ENCODE results near the gene ANKRD63. TPM values are rescaled to one million over a fixed set of nuclear protein-coding genes. Genes with fewer than 3 reads are reported as not detected.

ANKRD63 gene
- total and polyA plus RNA-seq, 2 donors (not counting 1 experiment from before 2014, with no cell fraction given) = not detected

GRCh38 chr15:40259021-40259420, 23.8 kb downstream of the ANKRD63 start:
- no peak for DNase-seq (ENCODE audit: low read depth in 2 of 2)
- Histone ChIP-seq H3K9ac (ENCODE audit: insufficient read depth, low read length) (no peak overlapping the region), H3K9me3 (ENCODE audit: control insufficient read depth, insufficient read depth, low read depth, low read length) (no peaks in the 10 kb centered on the region), H3K79me2 (ENCODE audit: control insufficient read depth, insufficient read depth, low read length) (no peaks in the 10 kb centered on the region), H3K4me1 (ENCODE audit: control insufficient read depth, extremely low read depth, insufficient read depth, low read length) (no peaks in the 10 kb centered on the region), H3K27ac (ENCODE audit: insufficient read depth, low read length) (no peak overlapping the region), H3K4me2 (ENCODE audit: extremely low read depth, insufficient read depth, low read length) (no peak overlapping the region), H3K4me3 (replicated peaks in 1 of 4; ENCODE audit: control extremely low read depth in 1 of 4, insufficient read depth in 1 of 4, low read depth in 3 of 4, low read length in 4 of 4) (no peak overlapping the region), H2AFZ (ENCODE audit: low read length) (no peak overlapping the region), H3K36me3 (ENCODE audit: control insufficient read depth, insufficient read depth, low read length) (no peaks in the 10 kb centered on the region), H4K20me1 (ENCODE audit: control insufficient read depth, extremely low read depth, insufficient read depth, low read length) (no peaks in the 10 kb centered on the region), H3K27me3 (ENCODE audit: control insufficient read depth, insufficient read depth, low read length) (peaks cover 8% of the 10 kb centered on the region)
- TF ChIP-seq EZH2 (IDR thresholded peaks at IDR 0.05; ENCODE audit: low read length, missing control alignments) = no peak
- TF ChIP-seq CTCF (conservative IDR thresholded peaks at IDR 0.05 in 1 of 2, IDR thresholded peaks at IDR 0.05 in 1 of 2; ENCODE audit: low read depth in 1 of 2, low read length in 2 of 2) = no peak

- no peaks in the 10 kb centered on the region for H3K79me2 ChIP-seq (ENCODE audit: control insufficient read depth, insufficient read depth, low read length)
- H3K4me2 ChIP-seq (ENCODE audit: extremely low read depth, insufficient read depth, low read length) = no peak overlapping the region
- no peak for DNase-seq (ENCODE audit: low read depth in 2 of 2)
- no peak overlapping the region for H3K27ac ChIP-seq (ENCODE audit: insufficient read depth, low read length)
- TF ChIP-seq EZH2 (IDR thresholded peaks at IDR 0.05; ENCODE audit: low read length, missing control alignments) (no peak), CTCF (conservative IDR thresholded peaks at IDR 0.05 in 1 of 2, IDR thresholded peaks at IDR 0.05 in 1 of 2; ENCODE audit: low read depth in 1 of 2, low read length in 2 of 2) (no peak)
- no peak overlapping the region for H2AFZ ChIP-seq (ENCODE audit: low read length)
- peaks cover 12% of the 10 kb centered on the region for H3K27me3 ChIP-seq (ENCODE audit: control insufficient read depth, insufficient read depth, low read length)
- H3K36me3 ChIP-seq (ENCODE audit: control insufficient read depth, insufficient read depth, low read length) = no peaks in the 10 kb centered on the region
- H4K20me1 ChIP-seq (ENCODE audit: control insufficient read depth, extremely low read depth, insufficient read depth, low read length) = no peaks in the 10 kb centered on the region
- H3K4me1 ChIP-seq (ENCODE audit: control insufficient read depth, extremely low read depth, insufficient read depth, low read length) = no peaks in the 10 kb centered on the region
- H3K9me3 ChIP-seq (ENCODE audit: control insufficient read depth, insufficient read depth, low read depth, low read length) = no peaks in the 10 kb centered on the region
- no peak overlapping the region for H3K9ac ChIP-seq (ENCODE audit: insufficient read depth, low read length)
- no peak overlapping the region for H3K4me3 ChIP-seq (replicated peaks in 1 of 4; ENCODE audit: control extremely low read depth in 1 of 4, insufficient read depth in 1 of 4, low read depth in 3 of 4, low read length in 4 of 4)
These were observed 24.3 kb downstream of the ANKRD63 start for GRCh38 chr15:40258544-40258943.

GRCh38 chr15:40257656-40258450, 25.0 kb downstream of the ANKRD63 start:
- H4K20me1 ChIP-seq (ENCODE audit: control insufficient read depth, extremely low read depth, insufficient read depth, low read length) = no peaks in the 10 kb centered on the region

More at GRCh38 chr15:40257656-40258450, 25.0 kb downstream of the ANKRD63 start:
- Histone ChIP-seq H3K27me3 (ENCODE audit: control insufficient read depth, insufficient read depth, low read length) (peaks cover 19% of the 10 kb centered on the region), H3K4me1 (ENCODE audit: control insufficient read depth, extremely low read depth, insufficient read depth, low read length) (no peaks in the 10 kb centered on the region), H3K79me2 (ENCODE audit: control insufficient read depth, insufficient read depth, low read length) (no peaks in the 10 kb centered on the region), H3K4me2 (ENCODE audit: extremely low read depth, insufficient read depth, low read length) (no peak overlapping the region), H2AFZ (ENCODE audit: low read length) (no peak overlapping the region), H3K9me3 (ENCODE audit: control insufficient read depth, insufficient read depth, low read depth, low read length) (no peaks in the 10 kb centered on the region), H3K4me3 (replicated peaks in 1 of 4; ENCODE audit: control extremely low read depth in 1 of 4, insufficient read depth in 1 of 4, low read depth in 3 of 4, low read length in 4 of 4) (no peak overlapping the region), H3K9ac (ENCODE audit: insufficient read depth, low read length) (no peak overlapping the region), H3K36me3 (ENCODE audit: control insufficient read depth, insufficient read depth, low read length) (no peaks in the 10 kb centered on the region), H3K27ac (ENCODE audit: insufficient read depth, low read length) (no peak overlapping the region)
- DNase-seq (ENCODE audit: low read depth in 2 of 2) = peak in 1 of 2 donors; percentile 27
- no peak for TF ChIP-seq EZH2 (IDR thresholded peaks at IDR 0.05; ENCODE audit: low read length, missing control alignments)
- no peak for TF ChIP-seq CTCF (conservative IDR thresholded peaks at IDR 0.05 in 1 of 2, IDR thresholded peaks at IDR 0.05 in 1 of 2; ENCODE audit: low read depth in 1 of 2, low read length in 2 of 2)

All from fibroblast of lung (primary cell).